SU-DHL-6 (cell line): ENCODE measurements around the gene SIK3.

ENCODE experiments used
- EZH2phosphoT487 ChIP-seq: fragments of 200-600 bp; sonication (generic), shearing (Covaris generic); conservative IDR thresholded peaks from 2 replicates; pipeline ENCODE4 v1.6.1; 2018; ENCODE audit warnings: mild to moderate bottlenecking, antibody characterized with exemption, low read length, moderate library complexity, mixed read lengths
- TF ChIP-seq, protein P1 (sequence below): fragments of 200-600 bp; sonication (generic); IDR thresholded peaks from one replicate; pipeline ENCODE4 v1.5.1; 2017; ENCODE audit warnings: antibody characterized with exemption, mild to moderate bottlenecking, low read length, moderate library complexity; ENCODE audit not compliant: insufficient read depth, poor library complexity, severe bottlenecking

DNA sequence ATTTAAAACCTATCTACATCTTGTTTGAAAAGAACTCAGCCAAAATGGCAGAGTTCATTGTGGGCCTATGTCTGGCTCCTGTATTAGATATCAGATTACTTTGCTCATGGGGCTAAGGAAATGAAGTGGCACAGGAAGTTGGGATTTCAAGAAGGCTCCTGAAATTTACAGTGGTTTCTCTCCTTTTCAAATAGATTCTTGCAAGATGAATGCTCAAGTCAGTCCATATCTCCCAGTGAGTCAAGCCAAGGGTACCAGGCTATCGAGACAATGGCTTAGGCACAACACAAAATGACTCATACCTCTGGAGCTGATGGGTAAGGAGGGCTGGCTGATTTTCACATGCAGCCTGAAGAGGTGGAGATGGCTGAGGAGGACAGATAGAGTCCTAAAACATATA lies 236.7 kb downstream of the SIK3 start:
- TF ChIP-seq, protein P1, sequence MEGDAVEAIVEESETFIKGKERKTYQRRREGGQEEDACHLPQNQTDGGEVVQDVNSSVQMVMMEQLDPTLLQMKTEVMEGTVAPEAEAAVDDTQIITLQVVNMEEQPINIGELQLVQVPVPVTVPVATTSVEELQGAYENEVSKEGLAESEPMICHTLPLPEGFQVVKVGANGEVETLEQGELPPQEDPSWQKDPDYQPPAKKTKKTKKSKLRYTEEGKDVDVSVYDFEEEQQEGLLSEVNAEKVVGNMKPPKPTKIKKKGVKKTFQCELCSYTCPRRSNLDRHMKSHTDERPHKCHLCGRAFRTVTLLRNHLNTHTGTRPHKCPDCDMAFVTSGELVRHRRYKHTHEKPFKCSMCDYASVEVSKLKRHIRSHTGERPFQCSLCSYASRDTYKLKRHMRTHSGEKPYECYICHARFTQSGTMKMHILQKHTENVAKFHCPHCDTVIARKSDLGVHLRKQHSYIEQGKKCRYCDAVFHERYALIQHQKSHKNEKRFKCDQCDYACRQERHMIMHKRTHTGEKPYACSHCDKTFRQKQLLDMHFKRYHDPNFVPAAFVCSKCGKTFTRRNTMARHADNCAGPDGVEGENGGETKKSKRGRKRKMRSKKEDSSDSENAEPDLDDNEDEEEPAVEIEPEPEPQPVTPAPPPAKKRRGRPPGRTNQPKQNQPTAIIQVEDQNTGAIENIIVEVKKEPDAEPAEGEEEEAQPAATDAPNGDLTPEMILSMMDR = no peak
- no peak for TF ChIP-seq EZH2phosphoT487
